HFF-Myc (cell line): ENCODE results near the gene JADE2.

Experiments used
- DNase-seq: peaks from one replicate; pipeline ENCODE4 v3.0.0-alpha.2; 2011; ENCODE audit warnings: low read depth; ENCODE audit errors: extremely low read depth
- H3K4me3 ChIP-seq: replicated peaks from 2 replicates; pipeline ENCODE4 v1.5.1; 2011; ENCODE audit warnings: low read depth, mild to moderate bottlenecking, control low read depth, low read length
- TF ChIP-seq, protein P1 (sequence below): IDR thresholded peaks from 2 replicates; pipeline ENCODE4 v1.5.1; 2012; ENCODE audit warnings: mild to moderate bottlenecking, low read depth, low read length, control low read depth; ENCODE audit errors: missing control alignments

JADE2 gene

DNA sequence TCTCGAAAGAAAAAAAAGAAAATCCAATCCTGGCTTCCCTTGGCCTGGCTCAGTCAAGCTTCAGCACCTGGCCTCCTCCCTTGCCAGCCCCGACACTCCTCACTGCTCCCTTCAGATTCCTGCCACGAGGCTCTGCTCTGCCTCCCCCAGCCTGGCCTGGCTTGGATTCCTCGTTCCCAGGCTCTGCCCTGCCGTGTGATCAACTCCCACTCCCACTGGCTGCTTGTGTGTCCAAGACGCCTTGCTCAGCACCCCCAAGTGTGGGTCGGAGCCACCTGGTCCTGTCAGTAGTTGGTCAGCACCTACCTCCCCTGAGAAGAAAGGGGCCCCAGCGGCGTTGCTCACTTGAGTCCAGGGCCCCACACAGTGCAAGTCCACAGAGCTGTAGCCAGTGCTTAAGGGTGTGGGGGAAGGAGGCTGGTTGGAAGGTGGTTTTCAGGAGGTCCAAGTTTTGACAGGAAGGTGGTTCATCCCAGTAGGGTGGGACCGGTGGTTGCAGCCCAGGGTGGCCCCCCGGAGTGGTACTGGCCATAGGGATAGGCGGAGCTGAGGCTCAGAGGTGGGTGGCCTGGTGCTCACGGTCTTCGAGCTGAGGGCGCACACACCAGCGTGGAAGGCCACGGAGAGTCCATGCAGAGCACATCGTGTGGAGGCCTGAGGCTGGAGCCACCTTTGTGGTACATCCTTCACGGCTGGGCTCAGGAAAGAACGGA lies 46.4 kb downstream of the JADE2 start:
- no peak overlapping the region for H3K4me3 ChIP-seq
- no peak for DNase-seq
- TF ChIP-seq, protein P1, sequence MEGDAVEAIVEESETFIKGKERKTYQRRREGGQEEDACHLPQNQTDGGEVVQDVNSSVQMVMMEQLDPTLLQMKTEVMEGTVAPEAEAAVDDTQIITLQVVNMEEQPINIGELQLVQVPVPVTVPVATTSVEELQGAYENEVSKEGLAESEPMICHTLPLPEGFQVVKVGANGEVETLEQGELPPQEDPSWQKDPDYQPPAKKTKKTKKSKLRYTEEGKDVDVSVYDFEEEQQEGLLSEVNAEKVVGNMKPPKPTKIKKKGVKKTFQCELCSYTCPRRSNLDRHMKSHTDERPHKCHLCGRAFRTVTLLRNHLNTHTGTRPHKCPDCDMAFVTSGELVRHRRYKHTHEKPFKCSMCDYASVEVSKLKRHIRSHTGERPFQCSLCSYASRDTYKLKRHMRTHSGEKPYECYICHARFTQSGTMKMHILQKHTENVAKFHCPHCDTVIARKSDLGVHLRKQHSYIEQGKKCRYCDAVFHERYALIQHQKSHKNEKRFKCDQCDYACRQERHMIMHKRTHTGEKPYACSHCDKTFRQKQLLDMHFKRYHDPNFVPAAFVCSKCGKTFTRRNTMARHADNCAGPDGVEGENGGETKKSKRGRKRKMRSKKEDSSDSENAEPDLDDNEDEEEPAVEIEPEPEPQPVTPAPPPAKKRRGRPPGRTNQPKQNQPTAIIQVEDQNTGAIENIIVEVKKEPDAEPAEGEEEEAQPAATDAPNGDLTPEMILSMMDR = no peak

- DNase-seq = no peak
- TF ChIP-seq, protein P1 = no peak
- H3K4me3 ChIP-seq = no peak overlapping the region
Observed at GRCh38 chr5:134572811-134573210, 47.3 kb downstream of the JADE2 start.

DNA sequence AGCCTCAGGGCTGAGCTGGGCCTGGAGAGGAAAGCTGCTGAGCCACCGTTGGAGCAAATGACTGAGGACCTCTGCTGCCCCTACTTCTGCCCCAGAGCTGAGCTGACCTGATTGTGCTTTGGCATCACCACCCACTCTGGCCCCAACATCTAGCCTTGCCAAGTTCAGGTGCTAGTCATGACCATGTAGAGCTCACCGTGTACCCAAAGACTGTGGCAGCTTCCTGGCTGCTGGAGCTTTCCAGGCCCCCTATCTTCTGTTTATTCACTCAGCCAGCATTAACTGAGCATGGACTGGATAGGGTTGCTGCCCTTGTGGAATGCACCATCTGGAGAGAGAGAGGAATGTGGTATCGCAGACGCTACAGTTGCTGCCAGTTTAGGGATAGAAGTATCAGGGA lies 49.1 kb downstream of the JADE2 start:
- TF ChIP-seq, protein P1 = no peak
- DNase-seq = no peak

DNA sequence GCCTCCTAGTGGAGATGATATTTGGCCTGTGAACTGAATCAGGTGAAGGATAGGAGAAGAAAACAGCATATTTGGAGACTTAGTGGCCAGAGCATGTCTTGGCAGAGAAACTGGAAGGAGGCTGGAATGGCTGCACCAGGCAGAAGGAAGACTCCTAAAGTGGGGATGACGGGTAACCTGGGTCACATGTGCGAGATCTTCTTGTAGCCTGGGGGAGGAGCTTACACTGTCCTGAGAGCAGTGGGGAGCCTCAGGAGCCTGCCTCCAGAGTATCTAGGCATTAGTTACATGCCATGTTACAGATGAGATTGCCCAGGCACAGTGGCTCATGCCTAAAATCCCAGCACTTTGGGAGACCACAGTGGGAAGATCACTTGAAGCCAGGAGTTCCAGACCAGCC lies 49.8 kb downstream of the JADE2 start:
- DNase-seq = no peak
- TF ChIP-seq, protein P1 = no peak
- H3K4me3 ChIP-seq = no peak overlapping the region

More for the DNA sequence above, 49.1 kb downstream of the JADE2 start:
- H3K4me3 ChIP-seq = no peak overlapping the region

DNA sequence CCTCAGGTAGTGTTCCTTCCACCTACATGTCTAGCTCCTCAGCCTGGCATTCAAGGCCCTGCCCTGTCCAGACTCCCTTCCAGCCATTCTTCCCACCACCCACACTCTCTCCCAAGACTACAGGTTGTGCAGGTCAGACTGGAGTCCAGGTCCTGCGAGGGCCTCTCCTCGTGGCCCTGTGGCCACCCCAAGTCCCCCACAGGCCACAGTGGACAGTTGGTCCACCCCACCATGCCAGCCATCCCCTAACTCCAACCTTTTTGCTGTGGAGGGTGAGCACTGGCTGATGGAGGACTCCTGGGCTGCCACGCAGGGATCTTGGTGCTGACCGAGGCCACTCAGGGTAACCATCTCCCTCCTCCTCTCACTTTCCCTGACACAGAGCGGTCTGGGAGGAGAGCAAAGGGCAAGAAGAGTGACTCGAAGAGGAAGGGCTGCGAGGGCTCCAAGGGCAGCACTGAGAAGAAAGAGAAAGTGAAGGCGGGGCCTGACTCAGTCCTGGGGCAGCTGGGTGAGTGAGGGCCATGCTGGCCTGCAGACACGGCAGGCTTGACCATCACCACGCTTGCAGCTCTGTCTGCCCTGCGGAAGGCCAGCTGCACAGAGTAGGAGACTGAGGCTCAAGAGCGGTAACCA lies 51.0 kb downstream of the JADE2 start:
- DNase-seq = no peak
- H3K4me3 ChIP-seq = no peak overlapping the region
- TF ChIP-seq, protein P1 = no peak

- TF ChIP-seq, protein P1 = no peak
- no peak overlapping the region for H3K4me3 ChIP-seq
- DNase-seq = peak; percentile 51
Observed at GRCh38 chr5:134577022-134577795, 51.7 kb downstream of the JADE2 start.
